NK-92 treated with Interleukin-12 subunit alpha and Interleukin-12 subunit beta, amount 100 ng/mL, for 24 hours (cell line): Measurements from ENCODE around the gene NUTF2.
"Not testable (repeated sequence)": the region's sequence is repeated elsewhere in the genome, so short reads cannot be mapped to it uniquely, and the experiment has no call there.

Experiments
- DNase-seq: peaks from one replicate; lab custom pipeline; 2025; lab: John Stamatoyannopoulos, UW

NUTF2 gene

GRCh38 chr16:67864044-67864443 is 17.3 kb downstream of the NUTF2 start:
- not testable (repeated sequence) for DNase-seq

GRCh38 chr16:67864594-67864993 is 17.9 kb downstream of the NUTF2 start:
- DNase-seq = no peak

GRCh38 chr16:67865318-67865717 is 18.6 kb downstream of the NUTF2 start:
- no peak for DNase-seq

- DNase-seq = no peak
Observed at GRCh38 chr16:67868290-67868689, 21.6 kb downstream of the NUTF2 start.

- no peak for DNase-seq
Observed at GRCh38 chr16:67869653-67870052, 22.9 kb downstream of the NUTF2 start.

- no peak for DNase-seq
Observed at GRCh38 chr16:67871256-67871655, 24.5 kb downstream of the NUTF2 start.

- DNase-seq = no peak
Observed at GRCh38 chr16:67872131-67872630, 25.4 kb downstream of the NUTF2 start.

GRCh38 chr16:67872631-67873434 is 26.1 kb downstream of the NUTF2 start, which contains the start of gene EDC4:
EDC4 (plus strand) TSS chr16:67873052; CDS start chr16:67873262, 210 bp downstream.
- DNase-seq = peak; percentile 68

GRCh38 chr16:67873435-67874370 is 27.0 kb downstream of the NUTF2 start:
- DNase-seq = no peak

- no peak for DNase-seq
Observed at GRCh38 chr16:67874372-67874771, 27.6 kb downstream of the NUTF2 start.

GRCh38 chr16:67877064-67877463 is 30.3 kb downstream of the NUTF2 start:
- no peak for DNase-seq

- no peak for DNase-seq
Observed at GRCh38 chr16:67878232-67878631, 31.5 kb downstream of the NUTF2 start.

- no peak for DNase-seq
Observed at GRCh38 chr16:67878846-67879245, 32.1 kb downstream of the NUTF2 start.

- no peak for DNase-seq
Observed at GRCh38 chr16:67879462-67879861, 32.7 kb downstream of the NUTF2 start.

GRCh38 chr16:67879936-67880335 is 33.2 kb downstream of the NUTF2 start:
- no peak for DNase-seq

- no peak for DNase-seq
Observed at GRCh38 chr16:67880584-67880983, 33.9 kb downstream of the NUTF2 start.

GRCh38 chr16:67881621-67882161 is 35.0 kb downstream of the NUTF2 start:
- no peak for DNase-seq

- DNase-seq = no peak
Observed at GRCh38 chr16:67882374-67883145, 35.8 kb downstream of the NUTF2 start.

GRCh38 chr16:67883146-67883871 is 36.6 kb downstream of the NUTF2 start:
- no peak for DNase-seq

GRCh38 chr16:67883872-67884261 is 37.1 kb downstream of the NUTF2 start:
- DNase-seq = no peak

- no peak for DNase-seq
Observed at GRCh38 chr16:67884684-67885083, 38.0 kb downstream of the NUTF2 start, which contains the start of gene NRN1L. NRN1L (plus strand) TSS chr16:67884885; CDS start chr16:67884904, 19 bp downstream.
